HG02610 (cell line): ENCODE data around the gene RPS6KA3.
A peak's percentile ranks its signal among the peaks of the same experiment; 100 is the strongest.
"Not testable (repeated sequence)": the region's sequence is repeated elsewhere in the genome, so short reads cannot be mapped to it uniquely, and the experiment has no call there.

ENCODE experiments used
- ATAC-seq: cut with Tn5 transposase; IDR thresholded peaks from one replicate; pipeline ENCODE4 v1.9.1; 2021; ENCODE audit warnings: mild to moderate bottlenecking, moderate library complexity; ENCODE audit not compliant: unreplicated experiment

RPS6KA3 gene

DNA sequence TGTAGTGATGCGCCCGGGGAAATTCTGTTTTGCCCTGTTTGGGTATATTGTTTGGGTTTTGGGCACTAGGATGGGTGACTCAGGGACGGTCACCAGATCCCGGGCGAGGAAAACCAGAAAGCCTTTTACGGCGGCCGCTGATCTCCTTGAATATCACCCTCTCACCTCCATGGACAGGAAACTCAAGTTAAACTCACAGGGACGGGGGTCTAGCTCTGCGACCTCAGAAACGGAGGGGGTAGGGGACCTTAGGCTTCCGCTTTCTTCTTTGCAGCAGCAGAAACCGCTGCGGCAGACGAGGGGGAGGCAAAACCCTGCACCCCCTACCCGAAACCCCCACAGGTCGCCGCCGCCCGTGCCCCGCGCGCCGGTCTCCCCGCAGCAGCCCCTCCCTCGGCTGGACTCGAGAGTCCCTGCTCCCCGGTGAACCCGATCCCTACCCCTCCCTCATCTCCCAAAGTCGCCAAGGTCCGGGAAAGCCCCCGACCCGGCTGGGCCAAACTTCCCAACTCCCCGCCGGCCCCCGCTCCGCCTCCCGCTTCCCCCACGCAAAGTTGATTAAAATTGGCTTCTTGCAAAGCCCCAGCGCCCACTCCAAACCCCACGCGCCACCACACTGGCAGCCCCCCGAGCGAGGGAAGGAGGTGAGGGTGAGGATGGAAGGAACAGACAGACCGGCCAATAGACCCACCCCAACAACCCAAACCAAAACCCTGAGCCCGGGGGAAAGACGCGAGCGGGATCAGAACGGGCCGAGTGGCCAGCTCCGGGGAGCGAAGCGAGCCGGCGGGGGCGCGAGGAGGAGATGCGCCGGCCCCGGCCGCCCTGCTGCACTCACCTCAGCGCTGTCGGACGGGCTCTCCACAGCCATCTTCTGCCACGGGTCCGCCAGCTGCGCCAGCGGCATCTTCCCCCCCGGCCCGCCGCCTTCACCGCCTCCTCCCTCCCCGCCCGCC lies 705 bp downstream of the RPS6KA3 start:
- peak; percentile 5 for ATAC-seq

- peak; percentile 43 for ATAC-seq
Measured at GRCh38 chrX:20265221-20265725, 1.4 kb downstream of the RPS6KA3 start.

- peak; percentile 18 for ATAC-seq
Measured at GRCh38 chrX:20263474-20263873, 3.2 kb downstream of the RPS6KA3 start.

GRCh38 chrX:20260885-20261284 lies 5.8 kb downstream of the RPS6KA3 start:
- no peak for ATAC-seq

- ATAC-seq = no peak
Measured at GRCh38 chrX:20254712-20255299, 11.9 kb downstream of the RPS6KA3 start.

DNA sequence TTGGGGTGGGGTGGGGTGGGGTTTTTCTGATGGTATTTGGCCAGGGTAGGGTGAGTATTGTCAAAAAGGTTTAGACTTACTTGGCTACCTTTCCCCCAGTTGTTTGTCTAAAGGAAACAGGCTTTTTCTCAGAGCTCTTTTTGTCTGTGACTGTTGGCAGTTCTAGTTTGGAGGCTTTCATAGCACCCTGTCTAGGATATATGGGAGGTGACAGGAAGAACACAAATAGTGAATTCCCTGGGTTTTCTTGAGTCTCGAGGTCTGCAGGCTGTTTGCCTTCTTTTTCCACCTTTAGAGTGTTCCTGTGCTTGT lies 13.5 kb downstream of the RPS6KA3 start:
- ATAC-seq = no peak

GRCh38 chrX:20252381-20253231 lies 14.1 kb downstream of the RPS6KA3 start:
- ATAC-seq = no peak

DNA sequence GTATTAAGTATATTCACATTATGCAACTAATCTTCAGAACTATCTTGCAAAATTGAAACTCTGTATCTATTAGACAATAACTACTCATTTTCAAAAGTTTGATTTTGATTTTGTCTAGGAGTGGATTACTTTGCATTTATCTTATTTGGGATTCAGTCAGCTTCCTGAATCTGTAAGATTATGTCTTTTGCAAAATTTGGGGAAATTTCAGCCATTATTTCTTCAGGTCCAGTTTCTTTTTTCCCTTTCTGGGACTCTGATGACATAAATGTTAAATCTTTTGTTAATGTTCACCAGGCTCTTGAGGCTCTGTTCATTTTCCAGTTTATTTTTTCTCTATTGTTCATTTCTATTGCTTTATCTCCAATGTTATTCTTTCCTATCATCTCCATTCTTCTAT lies 15.0 kb downstream of the RPS6KA3 start:
- no peak for ATAC-seq

DNA sequence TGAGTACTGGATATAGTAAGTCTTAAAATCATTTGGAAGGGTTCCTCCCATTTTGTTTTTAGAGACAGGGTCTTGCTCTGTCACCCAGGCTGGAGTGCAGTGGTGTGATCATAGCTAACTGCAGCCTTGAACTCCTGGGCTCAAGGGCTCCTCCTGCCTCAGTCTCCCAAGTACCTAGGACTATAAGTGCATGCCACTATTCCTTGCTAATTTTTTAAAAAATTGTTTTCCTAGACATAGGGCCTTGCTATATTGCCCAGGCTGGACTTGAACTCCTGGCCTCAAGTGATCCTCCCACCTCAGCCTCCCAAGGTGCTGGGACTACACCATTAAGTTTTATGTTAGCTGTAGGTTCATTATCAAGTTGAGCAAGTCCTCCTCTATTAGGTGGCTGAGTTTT lies 16.6 kb downstream of the RPS6KA3 start:
- not testable (repeated sequence) for ATAC-seq

GRCh38 chrX:20248592-20249192 lies 18.0 kb downstream of the RPS6KA3 start:
- ATAC-seq = no peak

DNA sequence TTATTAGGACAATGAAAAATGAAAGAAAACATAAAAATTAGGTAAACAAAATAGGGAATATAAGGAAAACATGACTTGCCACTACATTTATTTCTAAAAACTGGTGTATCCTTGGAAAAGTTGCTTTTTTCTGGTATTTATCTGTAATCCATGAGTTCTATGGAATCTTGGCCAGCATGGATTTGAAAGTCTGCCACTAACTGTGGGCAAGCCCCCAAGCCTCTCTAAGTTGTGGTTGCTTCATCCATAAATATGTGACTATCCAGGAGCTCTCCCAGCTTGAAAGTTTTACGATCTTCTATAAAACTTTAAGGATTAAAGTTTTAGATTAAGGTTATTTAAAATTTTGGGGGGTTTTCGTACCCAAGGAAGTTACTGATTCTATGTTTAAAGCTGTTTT lies 21.8 kb downstream of the RPS6KA3 start:
- no peak for ATAC-seq

DNA sequence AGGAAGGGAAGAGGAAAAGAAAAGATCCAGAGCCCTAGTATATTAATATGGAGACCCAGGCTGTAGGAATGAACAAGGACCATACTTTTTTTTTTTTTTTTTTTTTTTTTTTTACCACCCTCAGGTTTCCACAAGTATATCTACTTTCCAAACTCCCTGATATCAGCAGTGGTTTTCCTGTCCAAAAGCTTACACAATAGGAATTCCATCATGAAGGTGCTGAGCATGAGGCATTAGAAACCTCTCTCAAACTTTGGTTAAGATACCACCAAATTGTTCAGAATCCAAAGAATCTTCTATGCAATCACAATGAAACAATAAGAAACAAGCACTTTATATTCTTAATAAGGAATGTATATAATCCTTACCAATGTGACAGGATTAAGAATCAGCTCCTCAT lies 26.5 kb downstream of the RPS6KA3 start:
- no peak for ATAC-seq

DNA sequence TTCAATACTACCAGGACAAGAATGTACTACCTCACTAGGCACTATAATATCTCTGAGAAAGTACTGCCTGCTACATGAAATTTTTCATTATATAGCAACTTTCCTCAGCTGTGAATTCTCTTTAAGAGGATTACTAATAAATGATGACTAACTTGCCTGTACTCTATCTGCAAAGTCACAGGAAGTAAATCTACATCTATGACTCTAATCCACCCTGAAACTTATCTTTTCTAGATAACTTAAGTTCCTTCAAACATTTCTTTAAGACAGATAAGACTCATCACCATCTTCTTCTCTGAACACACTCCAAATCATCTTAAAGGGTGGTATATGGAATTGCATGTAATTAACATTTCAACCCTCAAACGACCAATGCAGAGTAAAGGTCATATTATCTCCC lies 28.8 kb downstream of the RPS6KA3 start:
- ATAC-seq = no peak

DNA sequence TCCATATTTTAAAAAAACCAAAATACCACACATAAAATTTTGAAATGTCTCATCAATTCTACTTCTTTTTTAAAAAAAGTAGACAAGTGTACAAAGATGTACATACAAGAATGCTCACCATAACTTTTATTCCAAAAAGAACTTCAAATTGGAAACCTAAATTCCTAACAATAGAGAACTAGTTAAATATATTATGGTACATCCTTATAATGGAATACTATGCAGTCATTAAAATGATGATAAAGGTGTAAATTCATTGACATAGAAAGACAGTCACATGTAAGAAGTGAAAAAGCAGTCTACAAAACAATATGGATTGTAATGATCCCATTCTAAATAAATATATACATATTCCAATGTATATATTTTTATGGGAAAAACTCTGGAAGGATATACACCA lies 31.0 kb downstream of the RPS6KA3 start:
- ATAC-seq = no peak

DNA sequence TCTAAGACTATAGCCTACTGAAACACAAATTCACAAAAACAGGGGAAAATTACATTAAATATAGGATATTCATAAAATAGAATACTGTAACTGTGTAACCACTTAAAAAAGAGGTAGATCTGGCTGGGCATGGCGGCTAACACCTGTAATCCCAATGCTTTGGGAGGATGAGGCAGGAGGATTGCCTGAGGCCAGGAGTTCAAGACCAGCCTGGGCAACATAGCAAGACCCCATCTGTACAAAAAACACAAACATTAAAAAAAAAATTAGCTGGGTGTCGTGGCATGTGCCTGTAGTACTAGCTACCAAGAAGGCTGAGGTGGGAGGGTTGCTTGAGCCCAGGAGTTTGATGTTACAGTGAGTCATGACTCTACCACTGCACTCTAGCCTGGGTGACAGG lies 33.4 kb downstream of the RPS6KA3 start:
- no peak for ATAC-seq

DNA sequence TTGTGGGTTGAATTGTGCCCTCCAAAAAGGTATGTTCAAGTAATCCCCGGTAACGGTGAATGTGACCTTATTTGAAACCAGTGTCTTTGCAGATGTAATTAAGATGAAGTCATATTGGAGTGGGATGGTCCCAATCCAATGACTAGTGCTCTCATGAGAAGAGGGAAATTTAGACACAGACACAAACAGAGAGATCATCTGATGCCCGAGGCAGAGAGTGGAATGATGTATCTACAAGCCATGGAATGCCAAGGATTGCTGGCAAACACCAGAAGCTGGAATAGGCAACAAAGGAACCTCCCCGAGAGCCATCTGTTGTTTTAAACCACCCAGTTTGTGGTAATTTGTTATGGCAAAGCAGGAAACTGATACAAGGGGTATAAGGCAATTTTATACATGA lies 35.1 kb downstream of the RPS6KA3 start:
- ATAC-seq = no peak

DNA sequence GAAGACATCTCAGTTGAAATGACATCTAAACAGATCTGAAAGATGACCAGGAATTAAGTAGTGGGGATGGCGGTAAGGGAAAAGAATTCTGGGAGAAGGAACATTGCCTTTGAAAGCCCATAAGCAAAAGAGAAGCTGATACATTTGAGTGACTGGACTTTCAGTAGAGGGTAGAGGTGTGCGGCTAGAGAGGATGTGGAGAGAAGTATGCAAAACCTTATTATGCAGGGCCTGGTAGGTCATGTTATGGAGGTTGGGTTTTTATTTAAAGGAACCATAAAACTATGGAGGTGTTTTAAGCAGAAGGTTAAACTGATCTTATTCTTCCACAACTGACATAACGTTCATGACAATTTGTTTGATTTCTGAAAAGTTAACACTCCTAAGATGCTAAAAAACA lies 36.3 kb downstream of the RPS6KA3 start:
- ATAC-seq = no peak

GRCh38 chrX:20229155-20229554 lies 37.6 kb downstream of the RPS6KA3 start:
- ATAC-seq = no peak

DNA sequence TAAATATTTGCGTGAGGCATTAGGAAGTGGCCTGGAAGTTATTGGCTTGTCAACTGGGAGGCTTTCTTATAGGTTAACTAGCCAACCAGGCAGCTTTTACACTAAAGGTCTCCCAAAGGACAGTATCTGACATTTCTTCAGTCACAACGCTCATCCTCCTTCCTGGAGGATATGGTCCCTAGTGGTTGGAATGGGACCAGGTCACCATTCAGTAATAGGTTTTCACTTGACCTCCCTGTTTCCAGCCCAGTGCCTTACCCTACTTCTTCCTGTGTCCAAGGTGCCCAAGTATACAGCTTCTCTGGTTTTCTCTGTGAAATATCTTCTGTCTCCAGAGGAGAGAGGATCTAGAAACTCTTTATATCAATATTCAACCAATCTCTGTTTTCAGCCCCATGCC lies 38.5 kb downstream of the RPS6KA3 start:
- no peak for ATAC-seq

- ATAC-seq = no peak
Measured at GRCh38 chrX:20227116-20227515, 39.6 kb downstream of the RPS6KA3 start.

DNA sequence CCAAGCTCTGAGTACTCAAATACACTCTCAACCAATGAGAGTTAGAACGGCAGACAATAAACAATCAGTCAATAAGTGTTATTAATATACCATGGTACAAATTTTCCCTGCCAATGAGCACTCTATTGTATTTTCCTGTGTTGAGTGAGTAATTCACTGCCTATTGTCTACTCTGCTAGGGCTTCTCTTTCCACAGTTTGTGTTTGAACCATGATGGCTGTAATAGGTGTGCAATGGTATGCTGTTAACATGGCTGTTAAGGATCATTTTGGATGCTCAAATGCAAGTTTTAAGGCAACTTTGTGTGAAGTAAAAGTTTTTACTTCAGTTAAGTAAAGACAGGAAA lies 41.2 kb downstream of the RPS6KA3 start:
- no peak for ATAC-seq
